RWPE1 (cell line): ENCODE measurements around the gene MRPS12.
A peak's percentile ranks its signal among the peaks of the same experiment; 100 is the strongest.

Experiments used
- CTCF ChIA-PET: fragments of 350-600 bp; sonication (Branson Sonifier 250); formaldehyde crosslinking; extraction: SDS; loops from one replicate; lab custom pipeline; 2021; lab: Yijun Ruan, JAX
- POLR2A ChIA-PET: fragments of 400-600 bp; formaldehyde crosslinking; extraction: SDS; loops from one replicate; lab custom pipeline; 2020; ENCODE audit warnings: antibody characterized with exemption; ENCODE audit not compliant: low non-redundant PET; lab: Yijun Ruan, JAX
- DNase-seq: peaks from one replicate; pipeline ENCODE4 v3.0.0; 2012; ENCODE audit warnings: low spot score
- H3K27ac ChIP-seq: fragments of 450-650 bp; 2 replicates; pipeline ENCODE4 v1.5.1; 2017
- TF ChIP-seq, protein P1 (sequence below): fragments of 450-650 bp; conservative IDR thresholded peaks from 2 replicates; pipeline ENCODE4 v1.5.1; 2017; ENCODE audit warnings: low read depth, mild to moderate bottlenecking

Gene MRPS12

DNA sequence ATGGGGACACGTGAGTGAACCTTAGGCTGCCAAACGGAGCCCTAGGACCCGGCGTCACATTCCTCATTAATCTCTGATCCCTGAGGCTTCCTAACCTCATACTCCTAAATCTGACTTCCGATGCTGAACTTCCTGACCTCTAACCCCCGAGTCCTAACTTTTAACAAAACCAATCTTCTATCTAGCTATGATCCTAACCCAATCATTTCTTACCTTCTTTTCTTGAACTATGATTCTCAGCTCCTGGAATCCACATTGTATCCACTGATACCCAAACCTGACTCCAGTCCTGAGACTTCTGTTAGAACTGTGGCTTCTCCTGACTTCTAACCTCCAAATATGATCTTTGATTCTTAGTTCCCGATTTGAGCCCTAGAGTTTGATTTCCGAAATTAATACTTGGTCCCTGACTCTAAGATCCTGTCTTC, 30.5 kb upstream of the MRPS12 start:
- ChIA-PET POLR2A (no interaction called here), CTCF (interaction anchor here (1.1 kb wide), 1 partner anchor 29 kb away, joined by 7 read pairs; no protein-coding TSS in a partner anchor)
- peak; percentile 64 for DNase-seq
- TF ChIP-seq, protein P1, sequence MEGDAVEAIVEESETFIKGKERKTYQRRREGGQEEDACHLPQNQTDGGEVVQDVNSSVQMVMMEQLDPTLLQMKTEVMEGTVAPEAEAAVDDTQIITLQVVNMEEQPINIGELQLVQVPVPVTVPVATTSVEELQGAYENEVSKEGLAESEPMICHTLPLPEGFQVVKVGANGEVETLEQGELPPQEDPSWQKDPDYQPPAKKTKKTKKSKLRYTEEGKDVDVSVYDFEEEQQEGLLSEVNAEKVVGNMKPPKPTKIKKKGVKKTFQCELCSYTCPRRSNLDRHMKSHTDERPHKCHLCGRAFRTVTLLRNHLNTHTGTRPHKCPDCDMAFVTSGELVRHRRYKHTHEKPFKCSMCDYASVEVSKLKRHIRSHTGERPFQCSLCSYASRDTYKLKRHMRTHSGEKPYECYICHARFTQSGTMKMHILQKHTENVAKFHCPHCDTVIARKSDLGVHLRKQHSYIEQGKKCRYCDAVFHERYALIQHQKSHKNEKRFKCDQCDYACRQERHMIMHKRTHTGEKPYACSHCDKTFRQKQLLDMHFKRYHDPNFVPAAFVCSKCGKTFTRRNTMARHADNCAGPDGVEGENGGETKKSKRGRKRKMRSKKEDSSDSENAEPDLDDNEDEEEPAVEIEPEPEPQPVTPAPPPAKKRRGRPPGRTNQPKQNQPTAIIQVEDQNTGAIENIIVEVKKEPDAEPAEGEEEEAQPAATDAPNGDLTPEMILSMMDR, result no peak
- peak overlapping the region; percentile 72 for H3K27ac ChIP-seq

DNA sequence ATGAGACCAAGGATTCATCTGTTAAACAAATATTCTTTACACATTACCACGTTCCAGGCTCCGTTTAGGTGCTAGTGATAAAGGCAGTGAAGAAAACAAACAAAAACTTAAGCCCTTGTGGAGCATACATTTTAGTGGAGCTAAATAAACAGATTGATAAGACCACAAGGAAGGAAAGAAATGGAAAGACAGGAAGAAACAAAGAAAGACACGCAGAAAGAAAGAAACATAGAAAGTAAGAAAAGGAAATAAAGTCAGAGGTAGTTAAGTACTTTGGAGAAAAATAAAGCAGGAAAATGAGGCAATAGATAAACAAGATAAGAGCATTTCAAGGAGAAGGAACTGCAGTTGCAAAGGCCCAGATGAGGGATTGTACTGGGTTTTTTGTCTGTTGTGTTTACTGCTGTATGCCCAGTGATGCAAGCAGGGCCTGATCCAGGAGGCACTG, 30.0 kb upstream of the MRPS12 start:
- POLR2A ChIA-PET, result no interaction called here

DNA sequence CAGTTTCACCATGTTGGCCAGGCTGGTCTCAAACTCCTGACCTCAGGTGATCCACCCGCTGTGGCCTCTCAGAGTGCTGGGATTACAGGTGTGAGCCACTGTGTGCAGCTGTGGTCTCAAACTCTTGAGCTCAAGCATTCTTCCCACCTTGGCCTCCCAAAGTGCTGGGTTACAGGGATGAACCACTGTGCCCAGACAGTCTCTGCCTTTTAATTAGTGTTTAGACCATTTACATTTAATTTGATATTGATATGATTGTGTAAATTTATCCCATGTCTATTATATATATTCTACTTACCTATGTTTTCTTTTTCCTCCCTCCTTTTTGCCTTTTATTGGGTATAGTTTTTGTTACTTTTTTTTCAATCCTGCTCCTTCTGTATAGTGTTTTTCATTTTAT, 29.1 kb upstream of the MRPS12 start:
- DNase-seq, result no peak
- ChIA-PET POLR2A (no interaction called here), CTCF (no interaction called here)
- TF ChIP-seq, protein P1, result no peak
- H3K27ac ChIP-seq, result no peak overlapping the region

More for the DNA sequence above, 30.0 kb upstream of the MRPS12 start:
- TF ChIP-seq, protein P1, result no peak
- H3K27ac ChIP-seq, result no peak overlapping the region
- CTCF ChIA-PET, result interaction anchor here (0.6 to 1.1 kb wide), 4 partner anchors 15 to 29 kb away, joined by 3 to 7 read pairs (median 4); no protein-coding TSS in a partner anchor
- DNase-seq, result no peak

DNA sequence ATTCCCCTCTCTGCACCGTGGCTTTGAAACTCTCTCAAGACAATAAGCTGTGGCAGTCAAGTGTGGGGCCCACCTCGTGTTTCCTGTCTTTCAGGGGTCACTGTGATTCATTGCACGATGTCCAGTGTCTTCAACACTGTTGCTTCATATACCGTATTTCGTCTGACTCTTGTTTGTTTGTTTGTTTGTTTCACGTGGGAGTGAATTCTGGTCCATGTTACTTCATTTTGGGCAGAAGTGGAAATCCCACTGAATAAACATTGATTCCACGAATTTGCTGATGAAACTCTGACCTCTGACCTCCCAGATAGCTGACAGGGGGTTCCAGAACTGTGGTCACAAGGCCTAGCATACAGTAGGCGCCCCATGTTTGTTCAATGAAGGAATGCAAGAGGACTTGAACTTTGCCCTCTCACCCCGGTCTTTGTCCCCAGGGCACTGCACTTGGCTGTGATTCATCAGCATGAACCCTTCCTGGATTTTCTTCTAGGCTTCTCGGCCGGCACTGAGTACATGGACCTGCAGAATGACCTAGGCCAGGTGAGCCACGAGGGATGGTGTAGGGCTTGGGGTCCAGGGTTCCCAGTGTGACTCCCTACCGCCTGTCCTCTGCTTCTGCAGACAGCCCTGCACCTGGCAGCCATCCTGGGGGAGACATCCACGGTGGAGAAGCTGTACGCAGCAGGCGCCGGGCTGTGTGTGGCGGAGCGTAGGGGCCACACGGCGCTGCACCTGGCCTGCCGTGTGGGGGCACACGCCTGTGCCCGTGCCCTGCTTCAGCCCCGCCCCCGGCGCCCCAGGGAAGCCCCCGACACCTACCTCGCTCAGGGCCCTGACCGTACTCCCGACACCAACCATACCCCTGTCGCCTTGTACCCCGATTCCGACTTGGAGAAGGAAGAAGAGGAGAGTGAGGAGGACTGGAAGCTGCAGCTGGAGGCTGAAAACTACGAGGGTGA, 25.9 kb upstream of the MRPS12 start:
- ChIA-PET POLR2A (no interaction called here), CTCF (no interaction called here)
- TF ChIP-seq, protein P1, result no peak
- H3K27ac ChIP-seq, result no peak overlapping the region
- DNase-seq, result no peak

DNA sequence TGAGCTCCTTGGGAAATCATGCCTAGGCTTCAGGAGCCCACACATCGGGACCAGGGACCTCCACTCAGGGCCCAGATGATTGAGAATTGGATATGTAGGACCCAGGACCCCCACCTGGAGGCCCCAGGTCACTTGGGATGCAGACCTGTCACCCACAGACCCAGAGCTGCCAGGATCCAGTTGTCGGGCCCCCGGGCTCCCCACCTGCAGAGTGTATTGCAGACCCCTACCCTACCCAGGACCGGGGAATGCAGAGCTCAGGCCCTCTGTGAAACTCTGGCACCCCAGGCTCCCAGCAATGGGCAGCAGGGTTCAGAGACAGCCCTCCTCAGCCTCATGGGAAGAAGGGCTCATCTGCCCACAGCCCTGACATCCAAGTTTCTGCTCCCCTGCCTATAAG, 25.1 kb upstream of the MRPS12 start:
- DNase-seq, result no peak
- no peak overlapping the region for H3K27ac ChIP-seq
- TF ChIP-seq, protein P1, result no peak
- ChIA-PET POLR2A (no interaction called here), CTCF (no interaction called here)

DNA sequence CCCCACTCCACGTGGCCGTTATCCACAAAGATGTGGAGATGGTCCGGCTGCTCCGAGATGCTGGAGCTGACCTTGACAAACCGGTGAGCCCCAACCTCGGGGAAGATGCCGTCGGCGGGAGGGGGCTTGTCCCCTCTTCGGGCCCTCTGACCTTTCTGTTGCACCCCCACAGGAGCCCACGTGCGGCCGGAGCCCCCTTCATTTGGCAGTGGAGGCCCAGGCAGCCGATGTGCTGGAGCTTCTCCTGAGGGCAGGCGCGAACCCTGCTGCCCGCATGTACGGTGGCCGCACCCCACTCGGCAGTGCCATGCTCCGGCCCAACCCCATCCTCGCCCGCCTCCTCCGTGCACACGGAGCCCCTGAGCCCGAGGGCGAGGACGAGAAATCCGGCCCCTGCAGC, 23.5 kb upstream of the MRPS12 start:
- CTCF ChIA-PET, result interaction anchor here (0.6 to 0.8 kb wide), 2 partner anchors 67 to 520 kb away, joined by 3 to 4 read pairs; no protein-coding TSS in a partner anchor
- H3K27ac ChIP-seq, result peak overlapping the region; percentile 9; the same call in 1 of the 2 replicates
- no peak for DNase-seq
- POLR2A ChIA-PET, result no interaction called here
- TF ChIP-seq, protein P1, result no peak
